Hepatocyte (in vitro differentiated cells): Measurements from ENCODE around the gene MEG3. TPM values are rescaled to one million over a fixed set of nuclear protein-coding genes. Genes with fewer than 3 reads are reported as not detected.

ENCODE experiments used
- DNase-seq: peaks from one replicate; pipeline ENCODE4 v3.0.0-alpha.2; 2016; ENCODE audit warnings: low spot score
- H2AFZ ChIP-seq: fragments of 200-600 bp; sonication (generic); 2 replicates; pipeline ENCODE4 v1.6.0; 2016; ENCODE audit warnings: antibody characterized with exemption, mild to moderate bottlenecking
- H3K27ac ChIP-seq: fragments of 200-600 bp; sonication (generic); 2 replicates; pipeline ENCODE4 v1.5.1; 2016; ENCODE audit warnings: mild to moderate bottlenecking
- H3K27me3 ChIP-seq: fragments of 200-600 bp; sonication (generic); 2 replicates; pipeline ENCODE4 v1.6.1; 2016
- H3K36me3 ChIP-seq: fragments of 200-600 bp; sonication (generic); replicated peaks from 2 replicates; pipeline ENCODE4 v1.5.1; 2016; ENCODE audit warnings: low read depth; ENCODE audit not compliant: insufficient read depth
- H3K4me1 ChIP-seq: fragments of 200-600 bp; sonication (generic); 2 replicates; pipeline ENCODE4 v1.5.1; 2016; ENCODE audit warnings: mild to moderate bottlenecking, moderate library complexity; ENCODE audit not compliant: insufficient read depth
- H3K4me2 ChIP-seq: fragments of 200-600 bp; sonication (generic); 2 replicates; pipeline ENCODE4 v1.6.0; 2016
- H3K4me3 ChIP-seq: fragments of 200-600 bp; sonication (generic); 2 replicates; pipeline ENCODE4 v1.5.1; 2016; ENCODE audit warnings: mild to moderate bottlenecking
- H3K79me2 ChIP-seq: fragments of 200-600 bp; sonication (generic); 2 replicates; pipeline ENCODE4 v1.6.0; 2017; ENCODE audit warnings: mild to moderate bottlenecking
- H3K9me2 ChIP-seq: fragments of 200-600 bp; sonication (generic); replicated peaks from 2 replicates; pipeline ENCODE4 v1.6.0; 2017; ENCODE audit warnings: mild to moderate bottlenecking; ENCODE audit not compliant: insufficient read depth
- H3K9me3 ChIP-seq: fragments of 200-600 bp; sonication (generic); 2 replicates; pipeline ENCODE4 v1.5.1; 2016; ENCODE audit warnings: low read depth, mild to moderate bottlenecking
- H4K20me1 ChIP-seq: fragments of 200-600 bp; sonication (generic); 2 replicates; pipeline ENCODE4 v1.6.0; 2016; ENCODE audit warnings: mild to moderate bottlenecking; ENCODE audit not compliant: insufficient read depth, poor library complexity, severe bottlenecking
- CTCF ChIP-seq: fragments of 200-600 bp; sonication (generic); IDR thresholded peaks from 2 replicates; pipeline ENCODE4 v1.5.1; 2016; ENCODE audit warnings: antibody characterized with exemption, mild to moderate bottlenecking; ENCODE audit not compliant: poor library complexity
- EZH2 ChIP-seq: fragments of 200-600 bp; sonication (generic); IDR thresholded peaks from 2 replicates; pipeline ENCODE4 v1.6.1; 2016; ENCODE audit warnings: antibody characterized with exemption, mild to moderate bottlenecking, borderline replicate concordance
- EZH2phosphoT487 ChIP-seq: fragments of 200-600 bp; sonication (generic); IDR thresholded peaks from one replicate; pipeline ENCODE4 v1.6.1; 2018; ENCODE audit warnings: antibody characterized with exemption, mild to moderate bottlenecking, low read depth, moderate library complexity; ENCODE audit not compliant: unreplicated experiment, severe bottlenecking
- WGBS: methylation state at CpG from one replicate; pipeline ENCODE4 v1.1.6; 2016; ENCODE audit warnings: low lambda C conversion rate; ENCODE audit errors: missing lambda C conversion rate; 5-methylcytosine and 5-hydroxymethylcytosine counted together
- polyA plus RNA-seq: library from polyadenylated mRNA; unstranded; fragments of >200 nt; fragmentation: Nextera tagmentation; extraction: Ambion mirVana; gene quantifications from 2 replicates; pipeline ENCODE4 v1.2.1, GENCODE V29; 2016
- total RNA-seq: library from RNA; depleted of rRNA; stranded (reverse); fragments of >200 nt; gene quantifications from 2 replicates; pipeline ENCODE4 v1.2.3, GENCODE V29; 2014

Gene MEG3
- total and polyA plus RNA-seq, 2 experiments from 2014 or later: not detected

- Histone ChIP-seq H3K27me3 (peaks cover 1% of the 10 kb centered on the region), H3K4me1 (peaks cover 52% of the 10 kb centered on the region), H3K9me2 (no peaks in the 10 kb centered on the region), H3K9me3 (no peaks in the 10 kb centered on the region), H2AFZ (no peak overlapping the region), H3K79me2 (no peaks in the 10 kb centered on the region), H3K27ac (peak overlapping the region; percentile 80), H3K4me3 (no peak overlapping the region), H3K36me3 (no peaks in the 10 kb centered on the region), H3K4me2 (no peak overlapping the region), H4K20me1 (no peaks in the 10 kb centered on the region)
- DNase-seq: peak; percentile 4
- TF ChIP-seq EZH2phosphoT487: no peak
- no peak for TF ChIP-seq CTCF
- no peak for TF ChIP-seq EZH2
- WGBS: 81% methylated on average over 11 of the region's 11 CpGs
Observed at GRCh38 chr14:100898465-100898864, 72.5 kb downstream of the MEG3 start.

DNA sequence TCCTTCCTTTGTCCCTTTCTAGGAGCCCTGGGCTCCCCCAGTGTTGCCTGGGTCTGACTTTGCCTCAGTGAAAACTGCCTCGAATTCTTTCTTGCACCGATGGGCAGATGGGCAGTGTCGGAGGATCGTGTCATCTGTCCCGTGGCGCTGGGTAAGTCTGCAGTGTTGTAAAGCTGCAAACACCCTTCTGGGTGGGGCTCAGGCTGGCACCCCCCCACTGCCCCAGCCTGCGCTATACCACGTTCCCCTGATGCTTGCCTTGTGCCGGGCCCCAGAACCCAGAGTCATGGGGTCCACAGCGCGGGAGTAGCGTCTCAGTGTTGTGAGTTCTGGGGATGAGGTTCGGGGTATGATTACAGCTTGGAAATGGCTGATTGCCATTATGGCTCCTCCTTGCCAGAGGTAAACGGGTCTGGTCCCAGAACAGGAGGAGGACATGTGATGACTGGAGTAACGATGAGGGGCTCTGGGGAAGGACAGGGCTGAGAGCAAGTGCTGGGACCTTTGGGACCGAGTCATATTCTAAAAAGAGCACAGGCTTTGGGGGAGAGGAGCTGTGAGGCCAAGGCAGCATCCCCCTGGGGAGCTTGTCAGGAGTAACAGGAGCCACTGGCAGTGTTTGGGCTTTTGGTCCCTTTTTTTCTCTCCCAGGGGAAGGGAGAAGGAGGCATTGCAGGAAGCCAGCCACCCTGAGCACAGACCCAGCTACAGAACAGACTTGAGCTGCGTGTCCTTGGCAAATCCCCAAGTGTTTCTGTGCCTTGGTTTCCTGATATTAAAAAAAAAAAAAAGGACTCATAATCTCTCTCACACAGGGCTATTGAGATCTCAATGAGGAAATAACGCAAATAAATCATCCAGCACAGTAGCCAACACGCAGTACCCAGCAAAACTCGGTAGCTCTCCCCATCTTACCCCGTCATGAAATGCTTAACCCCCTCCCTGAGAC is 73.3 kb downstream of the MEG3 start:
- peak; percentile 13 for DNase-seq
- no peak for TF ChIP-seq CTCF
- no peak for TF ChIP-seq EZH2
- no peak for TF ChIP-seq EZH2phosphoT487
- no peaks in the 10 kb centered on the region for H3K79me2 ChIP-seq
- peaks cover 6% of the 10 kb centered on the region for H3K27me3 ChIP-seq
- H3K4me3 ChIP-seq: no peak overlapping the region
- peak overlapping the region; percentile 71 for H3K4me2 ChIP-seq
- no peaks in the 10 kb centered on the region for H4K20me1 ChIP-seq
- H3K9me2 ChIP-seq: no peaks in the 10 kb centered on the region
- H2AFZ ChIP-seq: no peak overlapping the region
- no peaks in the 10 kb centered on the region for H3K9me3 ChIP-seq
- H3K4me1 ChIP-seq: peaks cover 60% of the 10 kb centered on the region
- WGBS: 74% methylated on average over 21 of the region's 21 CpGs
- H3K27ac ChIP-seq: peak overlapping the region; percentile 80
- H3K36me3 ChIP-seq: no peaks in the 10 kb centered on the region

- peak; percentile 37 for DNase-seq
- H3K4me1 ChIP-seq: peaks cover 69% of the 10 kb centered on the region
- peak overlapping the region; percentile 71 for H3K4me2 ChIP-seq
Observed at GRCh38 chr14:100899884-100900771, 74.2 kb downstream of the MEG3 start.

More at GRCh38 chr14:100899884-100900771, 74.2 kb downstream of the MEG3 start:
- WGBS: 11% methylated on average over 19 of the region's 19 CpGs
- Histone ChIP-seq H3K9me2 (no peaks in the 10 kb centered on the region), H3K4me3 (no peak overlapping the region), H3K9me3 (no peaks in the 10 kb centered on the region), H3K27me3 (peaks cover 11% of the 10 kb centered on the region), H2AFZ (no peak overlapping the region), H3K79me2 (no peaks in the 10 kb centered on the region), H3K27ac (peak overlapping the region; percentile 80), H4K20me1 (no peaks in the 10 kb centered on the region), H3K36me3 (no peaks in the 10 kb centered on the region)
- TF ChIP-seq EZH2phosphoT487 (peak; percentile 36), EZH2 (no peak)
